ENCODE results near the gene TMEM117. TPM values are rescaled to one million over a fixed set of nuclear protein-coding genes. Genes with fewer than 3 reads are reported as not detected.

The TMEM117 gene
- total RNA-seq, 1 donor: 22.4 TPM

DNA sequence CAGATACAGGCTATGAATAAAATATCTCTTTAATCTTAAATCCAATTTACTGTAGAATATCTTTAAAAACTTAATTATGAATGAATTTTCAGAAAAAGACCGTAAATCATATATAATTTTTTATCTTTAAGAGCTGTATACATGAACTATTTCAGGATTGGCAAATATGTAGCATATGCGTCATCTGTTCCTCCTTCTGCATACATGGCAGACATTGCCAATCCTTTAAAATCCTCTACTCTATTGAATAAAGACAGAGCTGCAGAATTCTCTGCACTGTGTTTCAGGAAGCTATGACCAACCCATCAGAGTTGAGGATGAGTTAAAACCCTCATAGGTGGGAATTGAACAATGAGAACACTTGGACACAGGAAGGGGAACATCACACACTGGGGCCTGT, 279.0 kb downstream of the TMEM117 start:
- Histone ChIP-seq H3K36me3 (ENCODE audit: insufficient read depth, low read length) (no peaks in the 10 kb centered on the region), H3K4me3 (ENCODE audit: insufficient read depth, low read length) (no peak overlapping the region), H3K9me3 (ENCODE audit: low read depth, low read length) (no peaks in the 10 kb centered on the region), H3K27me3 (ENCODE audit: insufficient read depth, low read length) (no peaks in the 10 kb centered on the region), H4K20me1 (ENCODE audit: insufficient read depth, low read length) (no peaks in the 10 kb centered on the region), H3K4me1 (ENCODE audit: insufficient read depth, low read length) (no peaks in the 10 kb centered on the region), H2AFZ (ENCODE audit: low read length) (no peak overlapping the region), H3K79me2 (ENCODE audit: insufficient read depth, low read length) (no peaks in the 10 kb centered on the region), H3K27ac (ENCODE audit: low read depth, low read length) (no peak overlapping the region), H3K4me2 (ENCODE audit: insufficient read depth, low read length) (no peak overlapping the region)
- no peak for DNase-seq (ENCODE audit: insufficient read length, low spot score, missing footprints)
- TF ChIP-seq CTCF (IDR thresholded peaks at IDR 0.05; ENCODE audit: extremely low read depth, low read depth, low read length): no peak

- DNase-seq (ENCODE audit: insufficient read length, low spot score, missing footprints): peak; percentile 32
Observed at GRCh38 chr12:44117337-44117736, 281.5 kb downstream of the TMEM117 start.

DNA sequence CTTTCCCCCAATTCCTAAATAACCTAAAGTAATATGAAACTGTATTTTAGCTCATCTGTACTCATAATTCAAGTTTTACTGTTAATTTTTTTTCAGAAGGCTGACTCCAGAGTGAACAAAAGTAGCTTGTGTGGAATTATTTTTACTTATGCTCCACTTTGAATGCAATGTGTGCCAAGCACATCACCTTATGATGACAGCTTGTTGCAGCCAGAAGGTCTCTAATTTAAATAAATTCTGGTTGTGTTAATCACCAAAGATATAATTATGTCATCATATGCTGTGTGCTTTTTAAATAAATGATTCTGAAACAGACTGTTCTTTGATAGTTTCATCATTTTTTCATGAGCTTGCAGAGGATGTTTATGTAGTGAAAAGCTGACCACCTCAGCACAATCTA, 283.1 kb downstream of the TMEM117 start:
- H3K4me2 ChIP-seq (ENCODE audit: insufficient read depth, low read length): no peak overlapping the region
- no peak overlapping the region for H2AFZ ChIP-seq (ENCODE audit: low read length)
- no peaks in the 10 kb centered on the region for H3K9me3 ChIP-seq (ENCODE audit: low read depth, low read length)
- no peaks in the 10 kb centered on the region for H4K20me1 ChIP-seq (ENCODE audit: insufficient read depth, low read length)
- no peaks in the 10 kb centered on the region for H3K27me3 ChIP-seq (ENCODE audit: insufficient read depth, low read length)
- no peaks in the 10 kb centered on the region for H3K79me2 ChIP-seq (ENCODE audit: insufficient read depth, low read length)
- H3K27ac ChIP-seq (ENCODE audit: low read depth, low read length): no peak overlapping the region
- no peak for DNase-seq (ENCODE audit: insufficient read length, low spot score, missing footprints)
- no peaks in the 10 kb centered on the region for H3K4me1 ChIP-seq (ENCODE audit: insufficient read depth, low read length)
- no peaks in the 10 kb centered on the region for H3K36me3 ChIP-seq (ENCODE audit: insufficient read depth, low read length)
- no peak for TF ChIP-seq CTCF (IDR thresholded peaks at IDR 0.05; ENCODE audit: extremely low read depth, low read depth, low read length)
- no peak overlapping the region for H3K4me3 ChIP-seq (ENCODE audit: insufficient read depth, low read length)

More at GRCh38 chr12:44117337-44117736, 281.5 kb downstream of the TMEM117 start:
- Histone ChIP-seq H4K20me1 (ENCODE audit: insufficient read depth, low read length) (no peaks in the 10 kb centered on the region), H3K4me2 (ENCODE audit: insufficient read depth, low read length) (no peak overlapping the region), H2AFZ (ENCODE audit: low read length) (no peak overlapping the region), H3K4me3 (ENCODE audit: insufficient read depth, low read length) (no peak overlapping the region), H3K36me3 (ENCODE audit: insufficient read depth, low read length) (no peaks in the 10 kb centered on the region), H3K79me2 (ENCODE audit: insufficient read depth, low read length) (no peaks in the 10 kb centered on the region), H3K27me3 (ENCODE audit: insufficient read depth, low read length) (no peaks in the 10 kb centered on the region), H3K4me1 (ENCODE audit: insufficient read depth, low read length) (no peaks in the 10 kb centered on the region), H3K27ac (ENCODE audit: low read depth, low read length) (no peak overlapping the region), H3K9me3 (ENCODE audit: low read depth, low read length) (no peaks in the 10 kb centered on the region)
- TF ChIP-seq CTCF (IDR thresholded peaks at IDR 0.05; ENCODE audit: extremely low read depth, low read depth, low read length): no peak

GRCh38 chr12:44126806-44127205, 290.9 kb downstream of the TMEM117 start:
- no peak for TF ChIP-seq CTCF (IDR thresholded peaks at IDR 0.05; ENCODE audit: extremely low read depth, low read depth, low read length)
- Histone ChIP-seq H3K4me2 (ENCODE audit: insufficient read depth, low read length) (no peak overlapping the region), H4K20me1 (ENCODE audit: insufficient read depth, low read length) (no peaks in the 10 kb centered on the region), H3K27me3 (ENCODE audit: insufficient read depth, low read length) (no peaks in the 10 kb centered on the region), H3K4me1 (ENCODE audit: insufficient read depth, low read length) (no peaks in the 10 kb centered on the region), H3K36me3 (ENCODE audit: insufficient read depth, low read length) (no peaks in the 10 kb centered on the region), H3K9me3 (ENCODE audit: low read depth, low read length) (no peaks in the 10 kb centered on the region), H3K27ac (ENCODE audit: low read depth, low read length) (no peak overlapping the region), H3K79me2 (ENCODE audit: insufficient read depth, low read length) (no peaks in the 10 kb centered on the region), H3K4me3 (ENCODE audit: insufficient read depth, low read length) (no peak overlapping the region), H2AFZ (ENCODE audit: low read length) (no peak overlapping the region)
- no peak for DNase-seq (ENCODE audit: insufficient read length, low spot score, missing footprints)

Measured in osteoblast (primary cell).